ENCODE data around the gene RND1.
"Not testable (repeated sequence)": the region's sequence is repeated elsewhere in the genome, so short reads cannot be mapped to it uniquely, and the experiment has no call there.

GRCh38 chr12:48873534-48873933 is 7.9 kb upstream of the RND1 start:
- not testable (repeated sequence) for TF ChIP-seq POLR2AphosphoS5 (IDR thresholded peaks at IDR 0.05); EZH2 (IDR thresholded peaks at IDR 0.05; ENCODE audit: borderline replicate concordance, insufficient read depth, low read length, poor library complexity, severe bottlenecking)
